ENCODE measurements around the gene WFDC5.

DNA sequence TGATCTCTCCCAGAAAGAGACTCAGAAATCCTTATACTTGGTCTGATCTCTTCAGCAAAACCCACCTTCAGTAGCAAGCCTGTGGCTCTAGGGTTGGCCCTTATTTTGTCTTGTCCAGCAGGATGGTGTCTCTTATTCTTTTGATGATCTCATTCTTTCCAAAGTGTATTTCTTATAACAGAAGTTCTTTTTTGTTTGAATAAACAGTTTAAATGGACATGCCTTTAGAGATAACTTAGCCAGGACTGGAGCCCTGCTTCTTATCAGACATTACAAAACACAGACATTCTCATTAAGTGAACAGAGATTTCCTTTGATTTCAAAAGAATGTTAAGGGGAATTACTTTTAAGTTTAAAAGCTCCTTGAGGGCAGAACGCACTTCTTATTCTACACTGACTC, 45.7 kb downstream of the WFDC5 start:
- TF ChIP-seq CTCF (IDR thresholded peaks at IDR 0.05) (no peak), ZFX (IDR thresholded peaks at IDR 0.05; ENCODE audit: borderline replicate concordance) (no peak)
